Upper lobe of left lung (tissue), 6 donors: ENCODE data around the gene MROH7. TPM values are rescaled to one million over a fixed set of nuclear protein-coding genes. Genes with fewer than 3 reads are reported as not detected.
A peak's percentile ranks its signal among the peaks of the same experiment; 100 is the strongest.

ENCODE experiments used
- ATAC-seq, 2 donors: fragments of 200-7000 bp; cut with Tn5 transposase; one replicate each; pipeline ENCODE4 v1.9.1; 2022; ENCODE audit warnings: mild to moderate bottlenecking in 2 of 2, moderate library complexity in 2 of 2; ENCODE audit not compliant: low FRiP score in 2 of 2
- DNase-seq, 2 donors: peaks; one replicate each; pipeline ENCODE4 v3.0.0-alpha.2; 2019 to 2020
- H3K27ac ChIP-seq, 4 donors: fragments of 200-600 bp; sonication (generic); one replicate each; pipeline ENCODE4 v1.5.1; 2016 to 2019
- H3K27me3 ChIP-seq, 4 donors: fragments of 200-600 bp; sonication (generic); one replicate each; pipeline ENCODE4 v1.5.1; 2017 to 2019
- H3K36me3 ChIP-seq, 4 donors: fragments of 200-600 bp; sonication (generic); one replicate each; pipeline ENCODE4 v1.5.1; 2016 to 2019
- H3K4me1 ChIP-seq, 4 donors: fragments of 200-600 bp; sonication (generic); one replicate each; pipeline ENCODE4 v1.5.1; 2018 to 2019
- H3K4me3 ChIP-seq, 4 donors: fragments of 200-600 bp; sonication (generic); one replicate each; pipeline ENCODE4 v1.5.1; 2017 to 2019; ENCODE audit warnings: mild to moderate bottlenecking in 2 of 4, moderate library complexity in 1 of 4
- H3K9me3 ChIP-seq, 4 donors: fragments of 200-600 bp; sonication (generic); one replicate each; pipeline ENCODE4 v1.5.1; 2018 to 2019
- EP300 ChIP-seq, 4 donors: sonication (generic); formaldehyde crosslinking; IDR thresholded peaks; one replicate each; pipeline ENCODE4 v1.5.1; 2017; ENCODE audit warnings: antibody characterized with exemption in 4 of 4, control low read depth in 2 of 4
- POLR2A ChIP-seq, 4 donors: fragments of 450-650 bp; IDR thresholded peaks; one replicate each; pipeline ENCODE4 v1.5.1; 2016 to 2017; ENCODE audit warnings: antibody characterized with exemption in 4 of 4, mild to moderate bottlenecking in 2 of 4
- POLR2AphosphoS5 ChIP-seq, 2 donors: sonication (generic); formaldehyde crosslinking; IDR thresholded peaks; one replicate each; pipeline ENCODE4 v1.5.1; 2017; ENCODE audit warnings: antibody characterized with exemption in 2 of 2
- WGBS, 2 donors: methylation state at CpG; one replicate each; pipeline ENCODE4 v1.1.5; 2017 to 2018; 5-methylcytosine and 5-hydroxymethylcytosine counted together
- total RNA-seq, 6 donors: library from RNA; depleted of rRNA in 4 of 6; stranded (reverse); fragments of >200 nt in 4 of 6; gene quantifications; one replicate each; pipeline versions ENCODE4 v1.1.0 to v1.2.1, GENCODE V29; 2016 to 2021
- TF ChIP-seq, protein P1 (sequence below), 6 experiments: fragments of 450-650 bp in 4 of 6; fragments of 200-600 bp in 2 of 6; sonication (generic) in 2 of 6; IDR thresholded peaks; one replicate each; pipeline ENCODE4 v1.5.1; 2016 to 2019; ENCODE audit warnings: antibody characterized with exemption in 6 of 6
- donor health status: DM: no; HTN: no; CAD: no; lungs with moderate emphysema.
- donor health status: DM: no; HTN: yes; CAD: no; lungs with severe emphysema.

The MROH7 gene
- total RNA-seq, 6 donors from 2014 or later = 1.2 to 10.5 (median 2.2) TPM

DNA sequence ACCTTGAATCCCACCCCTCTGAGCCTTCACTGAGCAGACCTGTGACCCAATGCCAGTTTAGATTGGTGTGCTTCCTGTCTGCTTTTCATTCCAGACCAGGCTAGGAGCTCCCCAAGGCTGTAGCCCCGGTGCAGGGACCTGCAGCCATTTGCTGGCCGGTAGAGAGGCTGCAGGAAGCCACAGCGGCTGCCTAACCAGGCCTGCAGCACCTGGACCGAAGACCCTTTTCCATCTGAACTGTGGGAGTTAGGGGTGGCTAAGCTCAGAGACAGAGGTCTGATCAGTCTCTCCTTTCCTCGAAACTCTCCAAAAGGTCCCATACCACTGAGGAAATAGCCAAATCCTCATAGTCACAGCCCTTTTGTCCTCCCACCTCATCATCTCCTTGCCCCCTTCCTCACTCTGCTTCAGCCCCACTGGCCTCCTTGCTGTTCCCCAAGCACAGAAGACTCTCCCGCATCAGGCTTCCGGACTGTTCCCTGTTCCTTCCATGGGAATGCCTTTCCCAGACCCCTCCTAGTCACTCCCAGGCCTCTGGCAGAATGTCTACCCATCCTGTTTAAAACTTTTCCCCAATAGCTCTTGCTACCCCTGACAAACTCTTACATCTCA lies 73.4 kb downstream of the MROH7 start:
- H3K27me3 ChIP-seq = no peaks in the 10 kb centered on the region
- no peak for TF ChIP-seq EP300 (IDR thresholded peaks at IDR 0.05)
- TF ChIP-seq, protein P1, sequence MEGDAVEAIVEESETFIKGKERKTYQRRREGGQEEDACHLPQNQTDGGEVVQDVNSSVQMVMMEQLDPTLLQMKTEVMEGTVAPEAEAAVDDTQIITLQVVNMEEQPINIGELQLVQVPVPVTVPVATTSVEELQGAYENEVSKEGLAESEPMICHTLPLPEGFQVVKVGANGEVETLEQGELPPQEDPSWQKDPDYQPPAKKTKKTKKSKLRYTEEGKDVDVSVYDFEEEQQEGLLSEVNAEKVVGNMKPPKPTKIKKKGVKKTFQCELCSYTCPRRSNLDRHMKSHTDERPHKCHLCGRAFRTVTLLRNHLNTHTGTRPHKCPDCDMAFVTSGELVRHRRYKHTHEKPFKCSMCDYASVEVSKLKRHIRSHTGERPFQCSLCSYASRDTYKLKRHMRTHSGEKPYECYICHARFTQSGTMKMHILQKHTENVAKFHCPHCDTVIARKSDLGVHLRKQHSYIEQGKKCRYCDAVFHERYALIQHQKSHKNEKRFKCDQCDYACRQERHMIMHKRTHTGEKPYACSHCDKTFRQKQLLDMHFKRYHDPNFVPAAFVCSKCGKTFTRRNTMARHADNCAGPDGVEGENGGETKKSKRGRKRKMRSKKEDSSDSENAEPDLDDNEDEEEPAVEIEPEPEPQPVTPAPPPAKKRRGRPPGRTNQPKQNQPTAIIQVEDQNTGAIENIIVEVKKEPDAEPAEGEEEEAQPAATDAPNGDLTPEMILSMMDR (IDR thresholded peaks at IDR 0.05) = no peak
- ATAC-seq = no peak
- peak overlapping the region in 3 of 4 donors; percentile 67 to 97 (median 71) for H3K4me3 ChIP-seq
- no peaks in the 10 kb centered on the region for H3K9me3 ChIP-seq
- WGBS, 2 donors = 92 to 94% methylated on average over 4 to 7 of the region's 7 CpGs
- no peak for DNase-seq
- H3K4me1 ChIP-seq = peaks cover 11 to 21% (median 16%) of the 10 kb centered on the region in 4 donors
- H3K27ac ChIP-seq = peak overlapping the region; percentile 74 to 85 (median 78)
- peaks cover 0 to 27% (median 7%) of the 10 kb centered on the region in 4 donors for H3K36me3 ChIP-seq

DNA sequence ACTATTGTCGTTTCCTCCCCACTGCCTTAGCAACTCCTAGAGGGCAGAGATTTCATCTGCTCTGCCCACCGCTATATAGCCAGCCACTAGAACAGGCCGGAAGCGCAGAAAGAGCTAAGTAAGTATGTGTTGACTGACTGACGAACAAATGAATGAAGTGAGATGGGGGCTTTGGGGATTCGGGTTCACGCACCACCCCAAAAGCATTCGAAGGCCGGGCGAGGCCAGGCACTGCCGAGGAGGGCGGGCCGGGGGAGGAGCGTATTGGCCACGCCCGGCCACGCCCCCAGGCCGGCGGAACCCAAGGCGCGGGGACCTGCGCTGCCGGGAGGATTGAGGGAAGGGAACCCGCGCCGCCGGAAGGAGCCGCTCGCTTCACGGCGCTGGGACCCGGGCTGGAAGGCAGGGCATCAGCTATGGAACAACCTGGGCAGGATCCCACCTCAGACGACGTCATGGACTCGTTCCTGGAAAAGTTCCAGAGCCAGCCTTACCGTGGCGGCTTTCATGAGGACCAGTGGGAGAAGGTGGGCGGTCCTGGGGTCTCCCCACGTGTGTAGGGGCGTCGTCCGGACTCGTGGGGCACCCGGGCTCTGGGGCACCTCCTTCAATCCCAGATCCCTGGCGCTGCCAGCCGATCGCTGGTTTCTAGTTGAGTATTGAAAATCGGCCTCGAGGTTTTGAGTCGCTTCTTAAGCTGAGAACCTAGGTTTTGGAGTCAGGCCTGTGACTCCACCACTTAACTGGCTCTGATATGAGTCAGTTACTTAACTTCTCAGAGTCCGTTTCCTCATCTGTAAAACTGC lies 74.1 kb downstream of the MROH7 start, which contains the start of gene TTC4:
TTC4 (plus strand) TSS at position 369 of the 806 bp plus-strand sequence; CDS start at position 417, 48 bp downstream.
- H3K27me3 ChIP-seq = no peaks in the 10 kb centered on the region
- peaks cover 11 to 21% (median 16%) of the 10 kb centered on the region in 4 donors for H3K4me1 ChIP-seq
- peak; percentile 87 to 97 for DNase-seq
- WGBS, 2 donors = 0 to 1% methylated on average over 17 to 49 of the region's 51 CpGs
- no peaks in the 10 kb centered on the region for H3K9me3 ChIP-seq
- peak; percentile 97 to 99 for ATAC-seq
- peak within 1 kb of the TSS; percentile 74 to 85 (median 78) for H3K27ac ChIP-seq
- TF ChIP-seq POLR2AphosphoS5 (IDR thresholded peaks at IDR 0.05) = peak; percentile 58 to 73
- TF ChIP-seq POLR2A (IDR thresholded peaks at IDR 0.05) = peak; percentile 9 to 73 (median 45)
- TF ChIP-seq, protein P1 (IDR thresholded peaks at IDR 0.05) = peak in 1 of 6 experiments; percentile 30
- no peak for TF ChIP-seq EP300 (IDR thresholded peaks at IDR 0.05)
- peak within 1 kb of the TSS; percentile 67 to 97 (median 76) for H3K4me3 ChIP-seq
- peaks cover 0 to 32% (median 8%) of the 10 kb centered on the region in 4 donors for H3K36me3 ChIP-seq

DNA sequence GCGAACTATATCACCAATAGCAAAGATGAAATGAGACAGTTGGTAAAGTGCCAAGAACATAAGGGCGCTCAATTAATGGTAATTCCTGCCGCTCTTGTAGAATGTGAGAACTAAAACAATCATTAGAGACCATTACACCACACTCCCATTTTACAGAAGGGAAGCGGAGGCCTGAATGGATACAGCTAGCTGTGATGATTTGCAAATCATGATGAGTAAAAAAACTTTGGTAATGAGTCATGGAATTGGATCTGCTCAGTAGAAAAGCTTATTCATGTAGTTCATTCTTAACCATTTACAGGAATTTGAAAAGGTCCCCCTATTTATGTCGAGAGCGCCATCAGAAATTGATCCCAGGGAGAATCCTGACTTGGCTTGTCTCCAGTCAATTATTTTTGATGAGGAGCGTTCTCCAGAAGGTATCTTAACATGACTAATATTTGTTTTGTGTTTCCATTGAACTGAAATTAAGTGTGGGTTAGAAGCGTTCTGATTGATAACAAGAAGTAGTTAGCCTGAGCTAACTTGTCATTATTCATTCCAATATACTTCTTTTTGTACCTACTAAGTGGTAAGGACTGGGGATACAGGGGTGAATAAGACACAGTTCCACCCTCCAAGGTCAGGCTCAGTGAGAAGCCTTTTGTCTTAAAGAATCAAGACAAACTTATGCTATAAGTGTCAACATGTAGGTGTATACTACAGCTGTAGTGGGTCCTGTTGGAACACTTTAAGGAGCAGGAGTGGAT lies 74.9 kb downstream of the MROH7 start:
- H3K27me3 ChIP-seq = no peaks in the 10 kb centered on the region
- peak overlapping the region; percentile 67 to 97 (median 76) for H3K4me3 ChIP-seq
- TF ChIP-seq, protein P1 (IDR thresholded peaks at IDR 0.05) = no peak
- TF ChIP-seq POLR2AphosphoS5 (IDR thresholded peaks at IDR 0.05) = no peak
- no peak for TF ChIP-seq EP300 (IDR thresholded peaks at IDR 0.05)
- no peak for TF ChIP-seq POLR2A (IDR thresholded peaks at IDR 0.05)
- ATAC-seq (peak in 1 of 2 donors; percentile 33), DNase-seq (no peak)
- WGBS, 2 donors = 40 to 42% methylated on average over 8 of the region's 8 CpGs
- H3K36me3 ChIP-seq = peaks cover 0 to 40% (median 12%) of the 10 kb centered on the region in 4 donors
- H3K9me3 ChIP-seq = no peaks in the 10 kb centered on the region
- peaks cover 11 to 21% (median 16%) of the 10 kb centered on the region in 4 donors for H3K4me1 ChIP-seq
- peak overlapping the region; percentile 74 to 85 (median 78) for H3K27ac ChIP-seq

DNA sequence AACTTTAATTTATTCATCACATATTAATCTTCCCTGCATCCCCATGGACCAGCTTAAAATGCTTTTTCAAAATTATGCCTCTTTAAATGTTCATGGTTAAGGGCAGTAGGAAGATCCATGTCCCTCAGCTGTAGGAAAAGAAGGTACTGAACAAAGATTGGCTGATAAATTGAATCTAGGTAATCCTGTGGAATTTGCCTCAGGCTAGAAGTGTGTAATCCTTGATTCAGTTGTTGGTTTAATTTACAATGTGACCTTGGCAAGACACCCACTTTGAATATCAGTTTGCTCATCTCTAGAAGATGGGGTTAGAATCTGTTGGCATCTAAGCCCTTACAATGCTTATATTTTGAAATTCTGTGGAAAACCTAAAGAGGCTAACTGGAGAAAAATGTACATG lies 80.1 kb downstream of the MROH7 start:
- no peak overlapping the region for H3K27ac ChIP-seq
- H3K27me3 ChIP-seq = no peaks in the 10 kb centered on the region
- ATAC-seq = no peak
- DNase-seq = no peak
- H3K9me3 ChIP-seq = no peaks in the 10 kb centered on the region
- no peak overlapping the region for H3K4me3 ChIP-seq
- H3K4me1 ChIP-seq = peaks cover 3 to 6% (median 5%) of the 10 kb centered on the region in 4 donors
- peaks cover 6 to 92% (median 48%) of the 10 kb centered on the region in 4 donors for H3K36me3 ChIP-seq
- TF ChIP-seq POLR2AphosphoS5 (IDR thresholded peaks at IDR 0.05) = no peak

DNA sequence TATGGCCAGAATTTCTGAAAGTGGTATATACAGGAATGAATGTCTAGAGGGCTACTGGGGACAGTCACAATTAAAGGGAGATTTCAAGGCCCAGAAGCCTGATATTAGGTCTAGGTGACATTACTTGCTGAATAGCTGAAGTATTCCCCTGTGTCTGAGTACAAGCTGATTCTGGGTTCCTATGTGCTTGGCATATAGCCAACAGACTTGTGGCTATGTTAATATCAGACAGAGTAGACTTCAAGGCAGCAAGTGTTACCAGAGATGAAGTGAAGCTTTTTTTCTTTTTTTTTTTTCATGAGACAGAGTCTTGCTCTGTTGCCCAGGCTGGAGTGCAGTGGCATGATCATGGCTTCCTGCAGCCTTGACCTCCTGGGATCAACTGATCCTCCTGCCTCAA lies 82.4 kb downstream of the MROH7 start:
- Histone ChIP-seq H3K27me3 (no peaks in the 10 kb centered on the region), H3K9me3 (no peaks in the 10 kb centered on the region), H3K36me3 (peaks cover 6 to 94% (median 53%) of the 10 kb centered on the region in 4 donors), H3K27ac (no peak overlapping the region), H3K4me3 (no peak overlapping the region), H3K4me1 (no peaks in the 10 kb centered on the region)
- ATAC-seq = no peak
- no peak for DNase-seq
- TF ChIP-seq EP300 (IDR thresholded peaks at IDR 0.05) (no peak), POLR2A (IDR thresholded peaks at IDR 0.05) (no peak), POLR2AphosphoS5 (IDR thresholded peaks at IDR 0.05) (no peak)
- TF ChIP-seq, protein P1 (IDR thresholded peaks at IDR 0.05) = no peak
